Activated CD4-positive, alpha-beta memory T cell treated with anti-CD3 and anti-CD28 coated beads, Interleukin-2, amount 10 ng/mL, durations not matched to agents 7 days and 5 days (primary cell): ENCODE results near the gene FAM83G. TPM values are rescaled to one million over a fixed set of nuclear protein-coding genes. Genes with fewer than 3 reads are reported as not detected.
"Not testable (repeated sequence)": the region's sequence is repeated elsewhere in the genome, so short reads cannot be mapped to it uniquely, and the experiment has no call there.

ENCODE experiments used
- CTCF ChIA-PET: fragments of 350-600 bp; sonication (Branson Sonifier 250); formaldehyde crosslinking; loops from one replicate; lab custom pipeline; 2021; ENCODE audit warnings: antibody characterized with exemption, inconsistent platforms; lab: Charles Lee
- POLR2A ChIA-PET: fragments of 350-600 bp; sonication (Branson Sonifier 250); formaldehyde crosslinking; loops from one replicate; lab custom pipeline; 2021; ENCODE audit warnings: antibody characterized with exemption; lab: Charles Lee
- DNase-seq: peaks from one replicate; pipeline ENCODE4 v3.0.0-alpha.2; 2020
- H3K27ac Mint-ChIP-seq: one replicate; pipeline ENCODE4 v1.8.0; 2021; ENCODE audit warnings: mild to moderate bottlenecking, mixed read lengths
- H3K27me3 Mint-ChIP-seq: one replicate; pipeline ENCODE4 v1.8.0; 2021; ENCODE audit warnings: mixed read lengths
- H3K36me3 Mint-ChIP-seq: one replicate; pipeline ENCODE4 v1.8.0; 2021; ENCODE audit warnings: low read depth, mixed read lengths
- H3K4me1 Mint-ChIP-seq: one replicate; pipeline ENCODE4 v1.8.0; 2021; ENCODE audit warnings: mixed read lengths
- H3K4me3 Mint-ChIP-seq: one replicate; pipeline ENCODE4 v1.8.0; 2021; ENCODE audit warnings: mild to moderate bottlenecking, mixed read lengths
- H3K9me3 Mint-ChIP-seq: one replicate; pipeline ENCODE4 v1.8.0; 2021; ENCODE audit warnings: mixed read lengths
- total RNA-seq, 2 experiments: library from RNA; stranded (reverse); gene quantifications; one replicate each; pipeline ENCODE4 v1.2.3, GENCODE V29; 2021

The FAM83G gene
- total RNA-seq, 2 experiments from 2014 or later = 6.4 to 6.5 TPM

GRCh38 chr17:18956581-18956980 lies 48.0 kb downstream of the FAM83G start:
- no peak overlapping the region for H3K4me3 Mint-ChIP-seq
- peaks cover 6% of the 10 kb centered on the region for H3K27me3 Mint-ChIP-seq
- ChIA-PET POLR2A (interaction anchor here (1.3 to 2.3 kb wide), 2 partner anchors 24 to 56 kb away, joined by 3 to 9 read pairs; no protein-coding TSS in a partner anchor), CTCF (interaction anchor here (2.4 kb wide), 1 partner anchor 331 kb away, joined by 13 read pairs; no protein-coding TSS in a partner anchor)
- DNase-seq = no peak
- H3K27ac Mint-ChIP-seq = no peak overlapping the region
- H3K9me3 Mint-ChIP-seq = no peaks in the 10 kb centered on the region
- peaks cover 17% of the 10 kb centered on the region for H3K4me1 Mint-ChIP-seq
- no peaks in the 10 kb centered on the region for H3K36me3 Mint-ChIP-seq

GRCh38 chr17:18956021-18956420 lies 48.5 kb downstream of the FAM83G start:
- POLR2A ChIA-PET = interaction anchor here (1.3 to 2.3 kb wide), 2 partner anchors 24 to 55 kb away, joined by 3 to 9 read pairs; no protein-coding TSS in a partner anchor

GRCh38 chr17:18955009-18955408 lies 49.6 kb downstream of the FAM83G start:
- no peak overlapping the region for H3K27ac Mint-ChIP-seq
- ChIA-PET CTCF (interaction anchor here (0.8 to 2.4 kb wide), 6 partner anchors 19 to 329 kb away, joined by 3 to 13 read pairs (median 3); no protein-coding TSS in a partner anchor), POLR2A (interaction anchor here (1.2 to 2.3 kb wide), 2 partner anchors 9 to 54 kb away, joined by 3 to 9 read pairs; no protein-coding TSS in a partner anchor)
- no peak overlapping the region for H3K4me3 Mint-ChIP-seq
- DNase-seq = no peak
- H3K36me3 Mint-ChIP-seq = no peaks in the 10 kb centered on the region
- no peaks in the 10 kb centered on the region for H3K9me3 Mint-ChIP-seq
- peaks cover 13% of the 10 kb centered on the region for H3K27me3 Mint-ChIP-seq
- H3K4me1 Mint-ChIP-seq = peaks cover 15% of the 10 kb centered on the region

More at GRCh38 chr17:18956021-18956420, 48.5 kb downstream of the FAM83G start:
- H3K27ac Mint-ChIP-seq, H3K36me3 Mint-ChIP-seq, H3K27me3 Mint-ChIP-seq, H3K4me3 Mint-ChIP-seq, DNase-seq, H3K9me3 Mint-ChIP-seq: not testable (repeated sequence)
- CTCF ChIA-PET = interaction anchor here (1.1 to 2.4 kb wide), 3 partner anchors 21 to 330 kb away, joined by 3 to 13 read pairs (median 4); no protein-coding TSS in a partner anchor
- H3K4me1 Mint-ChIP-seq = peaks cover 17% of the 10 kb centered on the region

GRCh38 chr17:18954321-18954720 lies 50.2 kb downstream of the FAM83G start:
- no peak overlapping the region for H3K4me3 Mint-ChIP-seq
- ChIA-PET POLR2A (interaction anchor here (1.2 kb wide), 1 partner anchor 8 kb away, joined by 3 read pairs; no protein-coding TSS in a partner anchor), CTCF (interaction anchor here (0.8 to 2.4 kb wide), 3 partner anchors 31 to 329 kb away, joined by 3 to 13 read pairs (median 3); no protein-coding TSS in a partner anchor)
- DNase-seq = no peak
- H3K4me1 Mint-ChIP-seq = peaks cover 15% of the 10 kb centered on the region
- H3K27me3 Mint-ChIP-seq = peaks cover 17% of the 10 kb centered on the region
- no peaks in the 10 kb centered on the region for H3K9me3 Mint-ChIP-seq
- H3K27ac Mint-ChIP-seq = no peak overlapping the region
- no peaks in the 10 kb centered on the region for H3K36me3 Mint-ChIP-seq

GRCh38 chr17:18953231-18953728 lies 51.3 kb downstream of the FAM83G start:
- Mint-ChIP-seq H3K9me3 (no peaks in the 10 kb centered on the region), H3K4me3 (no peak overlapping the region)
- CTCF ChIA-PET = no interaction called here

GRCh38 chr17:18951941-18952842 lies 52.4 kb downstream of the FAM83G start, which contains the start of gene SLC5A10:
SLC5A10 (plus strand) TSS chr17:18952165; CDS start chr17:18952206, 41 bp downstream.
- Mint-ChIP-seq H3K36me3 (no peaks in the 10 kb centered on the region), H3K9me3 (no peaks in the 10 kb centered on the region), H3K27ac (no peak within 1 kb of the TSS)

More at GRCh38 chr17:18953231-18953728, 51.3 kb downstream of the FAM83G start:
- H3K4me1 Mint-ChIP-seq = peaks cover 15% of the 10 kb centered on the region
- H3K36me3 Mint-ChIP-seq = no peaks in the 10 kb centered on the region
- no peak overlapping the region for H3K27ac Mint-ChIP-seq
- peaks cover 17% of the 10 kb centered on the region for H3K27me3 Mint-ChIP-seq
- DNase-seq = no peak
- POLR2A ChIA-PET = no interaction called here

GRCh38 chr17:18950944-18951905 lies 53.3 kb downstream of the FAM83G start:
- Mint-ChIP-seq H3K9me3 (no peaks in the 10 kb centered on the region), H3K27me3 (peaks cover 29% of the 10 kb centered on the region), H3K36me3 (no peaks in the 10 kb centered on the region), H3K4me1 (peaks cover 13% of the 10 kb centered on the region), H3K4me3 (no peak overlapping the region), H3K27ac (no peak overlapping the region)
- ChIA-PET POLR2A (no interaction called here), CTCF (no interaction called here)
- no peak for DNase-seq

More at GRCh38 chr17:18951941-18952842, 52.4 kb downstream of the FAM83G start, which contains the start of gene SLC5A10:
- POLR2A ChIA-PET = no interaction called here
- no peak for DNase-seq
- CTCF ChIA-PET = no interaction called here
- peaks cover 24% of the 10 kb centered on the region for H3K27me3 Mint-ChIP-seq
- H3K4me3 Mint-ChIP-seq = no peak within 1 kb of the TSS
- peaks cover 13% of the 10 kb centered on the region for H3K4me1 Mint-ChIP-seq

GRCh38 chr17:18950346-18950745 lies 54.2 kb downstream of the FAM83G start:
- DNase-seq = no peak
- Mint-ChIP-seq H3K4me1 (peaks cover 8% of the 10 kb centered on the region), H3K4me3 (no peak overlapping the region), H3K36me3 (no peaks in the 10 kb centered on the region), H3K27ac (no peak overlapping the region), H3K9me3 (no peaks in the 10 kb centered on the region), H3K27me3 (peaks cover 35% of the 10 kb centered on the region)
- POLR2A ChIA-PET = no interaction called here
- CTCF ChIA-PET = no interaction called here

- no peaks in the 10 kb centered on the region for H3K36me3 Mint-ChIP-seq
- POLR2A ChIA-PET = interaction anchor here (1.2 kb wide), 1 partner anchor 91 kb away, joined by 3 read pairs; no protein-coding TSS in a partner anchor
These were observed 55.0 kb downstream of the FAM83G start for GRCh38 chr17:18949566-18949965.

GRCh38 chr17:18948476-18949006 lies 56.0 kb downstream of the FAM83G start:
- POLR2A ChIA-PET = interaction anchor here (1.2 kb wide), 1 partner anchor 90 kb away, joined by 3 read pairs; no protein-coding TSS in a partner anchor
- H3K9me3 Mint-ChIP-seq = no peaks in the 10 kb centered on the region
- peaks cover 42% of the 10 kb centered on the region for H3K27me3 Mint-ChIP-seq
- no peak for DNase-seq
- H3K36me3 Mint-ChIP-seq = no peaks in the 10 kb centered on the region
- no peak overlapping the region for H3K4me3 Mint-ChIP-seq
- no peak overlapping the region for H3K27ac Mint-ChIP-seq
- CTCF ChIA-PET = interaction anchor here (1.2 to 1.3 kb wide), 2 partner anchors 10 to 12 kb away, joined by 3 to 4 read pairs; no protein-coding TSS in a partner anchor
- H3K4me1 Mint-ChIP-seq = no peaks in the 10 kb centered on the region

More at GRCh38 chr17:18949566-18949965, 55.0 kb downstream of the FAM83G start:
- DNase-seq = no peak
- Mint-ChIP-seq H3K4me3 (no peak overlapping the region), H3K27ac (no peak overlapping the region), H3K27me3 (peaks cover 39% of the 10 kb centered on the region), H3K4me1 (peaks cover 4% of the 10 kb centered on the region), H3K9me3 (no peaks in the 10 kb centered on the region)
- CTCF ChIA-PET = interaction anchor here (1.2 to 1.3 kb wide), 2 partner anchors 11 kb away, joined by 3 to 4 read pairs; no protein-coding TSS in a partner anchor

GRCh38 chr17:18947866-18948265 lies 56.7 kb downstream of the FAM83G start:
- Mint-ChIP-seq H3K4me3 (no peak overlapping the region), H3K4me1 (no peaks in the 10 kb centered on the region), H3K27ac (no peak overlapping the region), H3K27me3 (peaks cover 42% of the 10 kb centered on the region), H3K36me3 (no peaks in the 10 kb centered on the region), H3K9me3 (no peaks in the 10 kb centered on the region)
- DNase-seq = no peak
- ChIA-PET CTCF (interaction anchor here (0.5 kb wide), 1 partner anchor 13 kb away, joined by 3 read pairs; no protein-coding TSS in a partner anchor), POLR2A (no interaction called here)
